C4-2B (cell line): ENCODE results near the gene COQ8A.

ENCODE experiments used
- CTCF ChIP-seq: fragments of 450-650 bp; conservative IDR thresholded peaks from 2 replicates; pipeline ENCODE4 v1.5.1; 2017; ENCODE audit warnings: mild to moderate bottlenecking
- ZFX ChIP-seq: fragments of 450-650 bp; IDR thresholded peaks from 2 replicates; pipeline ENCODE4 v1.6.1; 2017

GRCh38 chr1:226956942-226957713, 17.0 kb downstream of the COQ8A start:
- TF ChIP-seq CTCF, result no peak
- no peak for TF ChIP-seq ZFX
